GM21619 (cell line): ENCODE measurements around the gene NVL.

Experiments
- ATAC-seq: cut with Tn5 transposase; IDR thresholded peaks from one replicate; pipeline ENCODE4 v1.9.1; 2021; ENCODE audit not compliant: unreplicated experiment

The NVL gene

DNA sequence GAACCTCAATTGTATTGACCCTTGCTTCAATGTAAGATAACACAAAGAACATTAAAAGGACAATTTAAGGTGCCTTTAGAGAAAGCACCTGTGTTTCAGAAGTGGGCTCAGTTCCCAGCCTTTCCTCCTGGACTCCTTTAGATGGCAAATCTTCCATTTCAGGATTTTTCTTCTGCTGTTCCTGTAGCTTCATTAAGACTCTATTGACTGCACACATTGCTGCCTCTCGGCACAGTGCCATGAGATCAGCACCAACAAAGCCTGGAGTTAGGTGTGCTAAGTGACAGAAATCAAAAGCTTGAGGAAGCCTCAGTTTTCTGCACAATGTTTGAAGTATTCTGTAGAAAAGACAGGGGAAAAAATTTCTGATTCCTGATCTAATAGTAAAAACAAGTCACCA is 40.6 kb downstream of the NVL start:
- no peak for ATAC-seq

DNA sequence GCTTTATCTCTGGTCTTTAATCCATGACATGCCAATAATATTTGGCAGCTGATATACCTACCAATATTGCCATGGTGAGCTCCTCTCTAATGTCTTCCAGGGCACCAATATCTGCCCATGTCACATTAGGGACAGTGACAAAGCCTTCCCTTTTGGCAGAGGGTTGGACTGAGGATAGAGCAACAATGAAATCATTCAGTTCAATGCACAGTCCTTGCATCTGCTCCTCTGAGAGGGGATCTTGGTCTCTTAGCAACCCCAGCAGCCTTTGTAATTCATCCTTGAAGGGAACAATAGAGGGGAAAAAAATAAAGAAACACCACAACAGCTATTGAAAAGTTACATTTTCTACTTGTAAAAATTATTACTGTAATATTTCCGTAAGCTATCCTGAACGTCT is 42.3 kb downstream of the NVL start:
- ATAC-seq = no peak

DNA sequence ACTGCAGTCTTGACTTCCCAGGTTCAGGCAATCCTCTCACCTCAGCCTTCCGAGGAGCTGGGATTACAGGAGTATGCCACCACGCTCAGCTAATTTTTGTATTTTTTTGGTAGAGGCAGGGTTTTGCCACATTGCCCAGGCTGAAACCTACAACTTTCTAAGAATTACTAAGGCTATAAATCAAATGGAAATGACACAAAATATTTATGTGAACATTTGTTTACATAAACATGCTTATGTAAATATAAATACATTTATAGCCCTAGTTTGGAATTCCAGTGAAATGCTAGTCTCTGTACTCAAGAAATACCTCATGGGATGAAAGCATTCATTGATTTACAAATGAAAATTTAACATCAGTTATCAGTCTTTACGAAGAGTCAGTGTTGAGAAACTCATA is 47.8 kb downstream of the NVL start:
- ATAC-seq = no peak

DNA sequence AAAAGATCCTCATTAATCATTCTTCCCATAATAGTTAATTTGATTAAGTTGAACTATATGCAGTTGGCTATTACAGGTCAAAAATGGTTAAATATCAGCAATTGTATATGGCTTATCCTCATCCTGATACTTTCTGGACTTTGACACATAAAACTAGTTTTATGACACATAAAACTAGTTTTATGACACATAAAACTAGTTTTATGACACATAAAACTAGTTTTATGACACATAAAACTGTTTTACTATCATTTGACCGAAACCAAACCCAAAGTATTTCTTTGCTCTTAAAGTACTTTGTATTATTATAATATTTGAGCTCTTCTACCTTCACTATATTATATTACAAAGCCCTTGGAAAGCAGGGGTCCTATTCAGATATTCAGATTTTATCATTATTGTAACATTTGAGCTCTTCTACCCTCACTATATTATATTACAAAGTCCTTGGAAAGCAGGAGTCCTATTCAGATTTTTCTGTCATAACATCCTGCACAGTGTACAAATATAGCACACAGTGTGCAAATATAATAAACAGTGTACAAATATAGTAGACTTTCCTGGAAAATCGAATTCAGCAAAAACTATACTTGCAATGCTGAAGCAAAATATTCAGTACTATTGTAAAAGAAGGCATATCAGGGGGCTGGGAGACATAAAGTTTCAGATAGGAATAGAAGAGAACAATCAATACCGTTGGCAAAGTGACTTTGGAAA is 53.0 kb downstream of the NVL start:
- ATAC-seq = no peak

DNA sequence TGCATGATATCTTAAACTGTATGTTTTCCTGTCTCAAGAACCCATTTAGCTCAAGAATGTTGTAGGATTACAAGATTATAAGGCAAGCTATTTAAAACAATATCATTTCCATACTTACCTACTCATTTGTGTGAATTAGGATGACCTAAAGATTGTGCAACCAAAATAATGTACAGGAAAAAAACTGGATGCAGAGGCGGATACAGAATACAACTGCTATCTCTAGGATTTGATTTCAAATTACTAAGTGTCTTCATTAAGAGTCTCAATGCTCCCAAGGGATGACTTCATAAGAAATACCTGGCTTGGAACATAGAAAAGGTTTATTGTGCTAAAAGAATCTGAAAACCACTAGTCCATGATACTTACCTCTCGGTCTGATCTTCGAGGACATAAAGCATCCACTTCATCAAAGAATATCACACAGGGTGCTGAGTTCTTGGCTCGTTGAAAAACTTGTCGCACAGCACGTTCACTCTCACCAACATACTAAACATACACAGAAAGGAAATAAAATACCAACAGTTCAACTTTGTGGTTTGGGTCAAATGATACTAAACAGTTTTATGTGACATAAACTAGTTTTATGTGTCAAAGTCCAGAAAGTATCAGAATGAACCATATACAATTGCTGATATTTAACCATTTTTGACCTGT is 54.9 kb downstream of the NVL start:
- no peak for ATAC-seq

DNA sequence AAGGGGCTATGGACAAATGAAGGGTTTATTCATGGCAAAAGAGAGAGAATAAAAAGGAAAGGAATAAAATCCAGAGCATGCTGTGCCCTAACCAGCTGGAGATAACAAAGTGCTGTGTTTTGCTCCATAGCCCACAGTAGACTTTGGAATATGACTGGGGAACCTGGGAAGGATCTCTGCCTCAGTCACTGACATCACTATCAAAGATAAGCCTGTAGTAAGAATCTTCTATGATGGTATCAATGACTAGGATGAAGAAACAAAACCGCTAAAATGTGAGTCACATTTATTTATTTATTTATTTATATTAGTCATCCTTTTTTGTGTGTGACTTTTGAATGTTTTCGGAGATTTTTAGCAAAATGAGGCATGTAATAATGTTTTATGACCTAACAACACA is 56.3 kb downstream of the NVL start:
- no peak for ATAC-seq

DNA sequence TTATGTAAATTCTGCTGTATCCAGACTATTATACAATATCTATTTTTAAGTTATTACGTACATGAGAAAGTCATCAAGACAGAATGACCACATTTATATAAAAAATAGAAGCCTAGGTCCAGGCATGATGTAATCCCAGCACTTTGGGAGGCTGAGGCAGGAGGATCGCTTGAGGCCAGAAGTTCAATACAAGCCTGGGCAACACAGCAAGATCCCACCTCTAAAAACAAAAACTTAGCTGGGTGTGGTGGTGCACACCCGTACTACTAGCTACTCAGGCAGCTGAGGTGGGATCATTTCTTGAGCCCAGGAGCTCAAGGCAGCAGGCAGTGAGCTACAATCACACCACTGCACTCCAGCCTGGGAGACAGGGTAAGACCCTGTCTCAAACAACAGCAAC is 58.9 kb downstream of the NVL start:
- no peak for ATAC-seq

DNA sequence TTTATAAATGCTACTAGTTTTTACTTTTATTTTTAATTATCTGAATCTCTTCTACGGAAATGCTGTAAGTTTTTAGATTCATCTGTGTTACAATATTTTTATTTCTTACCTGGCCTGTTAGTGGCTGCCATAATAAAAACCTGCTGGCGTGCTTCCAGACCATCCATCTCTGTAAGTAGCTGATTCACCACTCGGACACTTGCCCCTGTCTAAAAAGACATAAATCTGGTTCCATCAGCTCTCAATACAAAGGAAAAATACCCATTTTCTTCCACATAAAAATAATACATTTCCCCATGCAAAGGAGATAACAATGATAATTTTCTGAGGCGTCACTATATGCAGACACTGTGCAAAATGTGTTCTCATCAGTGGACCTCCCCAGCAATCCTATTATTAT is 62.0 kb downstream of the NVL start:
- no peak for ATAC-seq

DNA sequence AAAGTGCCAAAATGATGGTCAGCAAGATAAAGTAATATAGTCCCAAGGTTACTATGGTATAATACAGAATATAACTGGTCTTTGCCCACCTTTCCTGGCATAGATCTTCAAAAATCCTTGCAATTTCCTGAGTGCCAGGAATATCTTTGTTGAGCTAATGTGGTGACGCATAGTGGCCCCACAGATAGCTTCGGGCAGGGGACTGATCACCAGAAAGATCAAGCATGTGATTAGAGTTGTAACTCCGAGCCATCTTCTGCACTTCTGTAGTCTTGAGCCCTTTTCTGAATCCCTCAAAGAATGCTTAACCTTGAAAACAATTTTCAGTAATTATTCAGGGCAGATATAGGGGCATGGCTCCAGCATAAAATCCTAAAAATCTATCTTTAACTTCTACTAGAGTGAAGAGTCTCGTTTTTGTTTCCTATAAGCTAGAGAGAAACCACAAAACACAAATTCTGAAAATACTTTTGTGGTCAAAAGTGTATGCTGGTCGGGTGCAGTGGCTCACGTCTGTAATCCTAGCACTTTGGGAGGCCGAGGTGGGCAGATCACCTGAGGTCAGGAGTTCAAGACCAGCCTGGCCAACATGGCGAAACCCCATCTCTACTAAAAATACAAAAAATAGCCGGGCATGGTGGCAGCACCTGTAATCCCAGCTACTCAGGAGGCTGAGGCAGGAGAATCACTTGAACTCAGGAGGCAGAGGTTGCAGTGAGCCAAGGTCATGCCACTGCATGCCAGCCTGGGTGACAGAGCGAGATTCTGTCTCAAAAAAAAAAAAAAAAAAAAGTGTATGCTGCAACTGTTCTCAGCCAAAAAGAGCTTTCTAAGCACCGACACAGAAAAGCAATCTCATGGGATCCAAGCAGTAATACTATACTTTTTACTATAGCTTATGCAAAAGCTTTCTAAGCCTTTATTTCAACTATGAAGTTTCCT is 62.8 kb downstream of the NVL start:
- no peak for ATAC-seq

DNA sequence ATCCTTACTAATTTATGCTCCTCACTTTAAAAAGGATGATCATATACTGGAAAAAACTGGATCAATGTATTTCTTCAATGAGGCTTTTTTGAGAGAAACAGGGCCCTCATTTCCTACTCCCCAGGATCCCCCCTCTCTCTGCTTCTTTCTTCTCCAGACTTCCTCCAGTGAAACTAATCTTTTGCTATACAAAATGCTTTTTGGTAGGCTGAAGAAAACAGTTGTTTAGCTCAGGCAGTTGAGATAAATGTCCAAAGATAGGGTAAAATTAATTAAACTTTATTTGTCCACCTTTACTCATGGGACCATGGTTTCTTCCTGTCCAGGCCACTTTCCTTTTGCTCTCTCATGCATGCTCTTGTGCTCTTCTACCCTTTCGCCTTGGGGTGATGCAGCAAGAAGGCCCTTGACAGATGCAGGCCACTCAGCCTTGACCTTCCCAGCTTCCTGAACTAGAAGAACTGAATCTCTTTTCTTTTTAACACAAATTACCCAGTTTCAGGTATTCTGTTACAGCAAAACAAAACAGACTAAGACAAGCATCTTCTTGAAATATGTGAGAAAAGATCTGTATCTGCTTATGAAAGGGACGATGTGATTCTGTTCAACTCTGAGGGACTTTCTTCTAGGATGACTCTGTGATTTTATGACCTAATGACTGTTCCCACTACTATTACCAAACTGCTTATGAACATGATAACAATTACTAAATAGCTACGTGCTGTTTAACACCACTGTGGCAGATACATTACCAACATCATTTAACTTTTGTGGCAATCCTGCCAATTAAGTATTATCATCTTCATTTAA is 63.7 kb downstream of the NVL start:
- ATAC-seq = peak; percentile 78

DNA sequence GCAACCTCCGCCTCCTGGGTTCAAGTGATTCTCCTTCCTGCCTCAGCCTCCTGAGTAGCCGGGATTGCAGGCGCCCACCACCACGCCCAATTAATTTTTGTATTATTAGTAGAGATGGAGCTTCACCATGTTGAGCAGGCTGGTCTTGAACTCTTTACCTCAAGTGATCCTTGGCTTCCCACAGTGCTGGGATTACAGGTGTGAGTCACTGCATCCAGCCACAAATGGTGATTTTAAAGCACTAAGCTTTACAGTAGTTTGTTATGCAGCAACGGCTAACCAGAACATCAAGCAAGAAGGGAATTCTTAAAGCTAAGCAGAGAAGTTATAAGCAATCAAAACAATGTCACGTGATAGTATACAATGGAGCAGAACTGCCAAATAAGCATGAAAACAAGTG is 65.7 kb downstream of the NVL start:
- no peak for ATAC-seq

DNA sequence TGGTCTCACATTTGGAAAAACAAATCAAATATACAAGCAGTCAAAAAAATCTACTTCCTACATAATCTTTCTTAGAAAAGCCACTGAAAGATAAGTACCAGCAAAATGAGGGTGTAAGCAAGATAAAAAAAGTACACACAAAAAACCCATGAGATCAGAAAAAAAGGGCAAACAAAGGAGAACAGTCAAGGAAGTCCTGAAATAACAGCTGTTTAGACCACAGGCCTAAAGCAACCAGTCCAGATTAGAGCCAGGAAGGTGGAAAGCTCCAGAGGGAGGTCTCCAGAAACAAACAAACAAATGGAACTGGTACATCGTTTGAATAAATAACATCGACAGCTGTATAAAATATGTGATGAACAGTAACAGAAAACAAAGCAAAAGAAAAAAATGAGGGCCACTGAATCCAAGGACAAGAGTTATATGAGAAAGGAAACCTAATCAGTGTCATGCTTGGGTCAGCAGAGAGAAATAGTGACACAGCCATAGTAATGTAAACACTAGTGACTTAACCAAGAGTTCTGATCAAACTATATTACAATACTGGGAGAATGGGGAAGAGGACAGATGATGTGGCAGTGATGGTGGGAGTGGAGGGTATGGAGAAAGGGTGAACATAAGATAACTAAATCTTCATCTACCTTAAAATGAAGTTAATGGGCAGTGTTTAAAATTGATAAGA is 67.5 kb downstream of the NVL start:
- no peak for ATAC-seq

DNA sequence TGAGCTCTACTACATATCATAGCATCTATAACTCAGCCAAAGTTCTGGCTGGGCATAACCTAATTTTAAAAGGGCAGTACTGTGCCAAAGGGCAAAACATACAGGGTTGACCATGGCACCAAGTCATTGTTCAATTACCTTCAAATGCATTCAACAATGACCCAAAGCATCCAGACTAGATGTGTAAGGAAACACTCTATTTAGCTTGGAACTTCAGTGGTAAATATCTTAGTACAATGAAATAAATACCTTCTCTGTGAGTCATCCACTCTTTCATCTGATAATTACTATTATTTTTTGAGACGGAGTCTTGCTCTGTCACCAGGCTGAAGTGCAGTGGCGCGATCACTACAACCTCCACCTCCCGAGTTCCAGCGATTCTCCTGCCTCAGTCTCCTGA is 70.0 kb downstream of the NVL start:
- ATAC-seq = no peak

DNA sequence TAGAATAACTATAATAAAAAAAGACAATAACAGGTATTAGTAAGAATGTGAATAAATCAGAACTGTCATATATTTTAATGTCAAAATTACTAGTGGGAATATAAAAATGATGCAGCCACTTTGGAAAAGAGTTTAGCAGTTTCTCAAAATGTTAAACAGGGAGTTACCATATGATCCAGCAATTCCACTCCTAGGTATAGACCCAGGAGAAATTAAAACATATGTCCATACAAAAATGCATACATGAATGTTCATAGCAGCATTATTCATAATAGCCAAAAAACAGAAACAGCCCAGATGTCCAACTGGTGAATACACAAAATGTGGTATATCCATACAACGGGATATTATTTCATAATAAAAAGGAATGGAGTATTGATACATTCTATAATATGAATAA is 71.6 kb downstream of the NVL start:
- no peak for ATAC-seq

DNA sequence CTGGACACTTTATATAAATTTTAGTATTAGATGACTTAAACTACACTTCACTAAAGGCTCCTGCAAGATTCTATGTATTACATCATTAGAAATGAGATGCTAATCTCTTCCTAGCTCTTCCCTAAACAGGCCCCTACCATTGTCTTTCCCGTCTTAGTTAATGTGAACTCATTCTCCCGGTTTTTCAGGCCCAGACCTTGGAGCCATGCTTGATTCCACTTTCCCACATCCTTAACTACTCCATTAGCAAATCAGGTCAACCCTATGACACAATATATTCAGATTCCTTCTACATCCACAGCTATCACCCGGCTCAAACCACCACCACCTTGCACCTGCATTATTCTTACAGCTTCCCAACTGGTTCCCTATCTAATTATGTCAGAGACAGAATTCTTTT is 73.3 kb downstream of the NVL start:
- no peak for ATAC-seq

DNA sequence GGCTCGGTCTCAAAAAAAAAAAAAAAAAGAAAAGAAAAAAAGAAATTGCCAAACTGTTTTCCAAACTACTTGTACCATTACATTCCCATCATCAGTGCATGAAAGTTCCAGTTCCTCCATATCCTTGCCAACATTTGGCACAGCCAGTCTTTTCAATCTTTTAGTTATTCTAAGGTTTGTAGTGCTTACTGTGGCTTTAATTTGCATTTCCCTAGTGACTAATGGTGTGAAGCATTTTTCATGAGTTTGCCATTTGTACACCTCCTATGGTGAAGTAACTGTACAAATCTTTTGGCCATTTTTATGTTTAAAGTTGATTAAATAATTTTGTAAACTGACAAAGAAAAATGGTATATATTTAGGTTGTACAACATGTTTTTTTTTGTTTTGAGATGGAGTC is 76.3 kb downstream of the NVL start:
- no peak for ATAC-seq

DNA sequence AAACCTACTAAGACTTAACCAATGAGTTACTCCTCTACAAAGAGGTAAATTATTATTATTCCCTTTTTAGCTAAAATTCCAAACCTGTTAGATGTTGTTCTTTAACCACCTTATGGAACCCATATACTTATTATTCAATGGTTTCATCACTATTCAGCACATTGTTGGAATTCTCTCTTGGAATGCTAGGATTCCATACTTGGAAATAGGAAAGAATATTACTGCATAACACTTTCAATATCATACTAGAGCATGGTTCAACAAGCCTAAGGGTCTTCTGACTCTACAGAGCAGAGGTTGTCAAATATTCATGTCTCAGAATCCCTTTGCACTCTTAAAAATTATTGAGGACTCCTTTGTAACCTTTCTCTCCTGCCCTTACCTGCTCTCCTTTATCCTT is 77.5 kb downstream of the NVL start:
- no peak for ATAC-seq

DNA sequence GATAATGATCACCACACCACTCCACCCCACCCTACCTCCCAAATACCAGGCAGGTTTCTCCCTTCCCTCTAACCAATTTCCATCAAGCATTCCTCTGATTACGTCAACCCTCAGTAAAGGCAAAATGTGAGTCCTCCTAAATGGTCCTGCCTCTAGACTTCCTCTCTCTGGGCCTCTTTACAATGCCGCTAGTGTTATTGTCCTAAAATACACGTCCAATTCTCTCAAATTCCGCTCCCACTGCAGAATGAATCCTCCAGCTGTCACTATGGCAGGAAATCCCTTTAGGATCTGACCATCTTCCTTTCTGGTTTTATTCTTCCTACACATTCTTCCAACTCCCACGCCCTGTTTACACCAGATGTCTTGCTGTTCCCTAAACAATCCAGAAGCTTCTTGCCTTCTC is 78.2 kb downstream of the NVL start:
- ATAC-seq = no peak

DNA sequence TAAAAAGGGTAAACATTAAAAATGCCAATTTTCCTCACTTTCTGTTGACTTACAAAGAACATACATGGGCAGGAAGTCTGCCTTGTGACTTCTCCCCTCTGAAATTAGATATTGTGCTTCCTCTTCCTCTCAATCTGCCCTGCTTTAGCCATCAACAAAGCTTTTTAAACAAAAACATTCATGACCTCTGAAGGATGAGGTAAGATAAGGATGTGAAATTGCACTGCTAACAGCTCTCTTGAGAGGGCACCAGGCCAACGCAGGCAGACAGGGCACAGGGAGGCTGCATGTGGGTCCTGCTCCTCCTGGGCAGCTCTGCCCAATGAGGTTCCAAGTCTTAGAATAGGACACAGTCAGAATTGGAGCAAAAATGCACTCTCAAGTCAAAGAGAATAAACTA is 84.8 kb downstream of the NVL start:
- ATAC-seq = no peak

DNA sequence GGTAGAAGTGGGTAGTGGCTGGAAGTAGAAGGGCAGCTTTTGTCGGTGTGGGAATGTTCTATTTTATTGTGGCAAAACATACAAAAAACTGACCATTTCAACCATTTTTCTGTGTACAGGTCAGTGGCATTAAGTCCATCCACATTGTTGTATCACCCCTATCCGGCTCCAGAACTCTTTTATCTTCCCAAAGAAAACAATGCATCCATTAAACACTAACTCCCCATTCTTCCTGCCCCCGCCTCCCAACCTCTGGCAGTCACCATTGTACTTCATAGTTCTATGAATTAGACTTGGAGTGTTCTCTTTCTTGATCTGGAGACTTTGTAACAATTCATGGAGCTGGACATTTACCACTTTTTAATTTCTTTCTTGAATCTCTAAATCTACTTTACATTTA is 91.2 kb downstream of the NVL start:
- no peak for ATAC-seq

DNA sequence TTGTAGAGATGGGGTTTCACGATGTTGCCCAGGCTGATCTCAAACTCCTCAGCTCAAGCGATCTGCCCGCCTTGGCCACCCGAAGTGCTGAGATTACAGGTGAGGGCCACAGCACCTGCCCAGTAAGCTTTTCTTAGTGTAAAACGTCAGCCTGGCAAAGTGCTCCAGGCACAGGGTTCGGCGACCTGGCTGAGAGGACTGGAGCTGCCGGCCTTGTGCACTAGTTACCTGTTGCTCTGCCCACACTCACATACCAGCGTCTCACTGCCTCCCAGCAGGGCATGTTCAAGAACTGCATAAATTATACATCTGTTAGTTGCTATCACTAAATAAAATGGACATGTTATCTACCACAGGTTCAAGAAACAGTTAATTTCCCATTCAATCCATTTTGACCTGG is 91.8 kb downstream of the NVL start:
- ATAC-seq = no peak
